HG02623 (cell line): Measurements from ENCODE around the gene BRMS1L.
"Not testable (repeated sequence)": the region's sequence is repeated elsewhere in the genome, so short reads cannot be mapped to it uniquely, and the experiment has no call there.

Source experiments
- ATAC-seq: cut with Tn5 transposase; IDR thresholded peaks from one replicate; pipeline ENCODE4 v1.9.1; 2021; ENCODE audit warnings: moderate library complexity; ENCODE audit not compliant: unreplicated experiment

BRMS1L gene, protein sequence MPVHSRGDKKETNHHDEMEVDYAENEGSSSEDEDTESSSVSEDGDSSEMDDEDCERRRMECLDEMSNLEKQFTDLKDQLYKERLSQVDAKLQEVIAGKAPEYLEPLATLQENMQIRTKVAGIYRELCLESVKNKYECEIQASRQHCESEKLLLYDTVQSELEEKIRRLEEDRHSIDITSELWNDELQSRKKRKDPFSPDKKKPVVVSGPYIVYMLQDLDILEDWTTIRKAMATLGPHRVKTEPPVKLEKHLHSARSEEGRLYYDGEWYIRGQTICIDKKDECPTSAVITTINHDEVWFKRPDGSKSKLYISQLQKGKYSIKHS

DNA sequence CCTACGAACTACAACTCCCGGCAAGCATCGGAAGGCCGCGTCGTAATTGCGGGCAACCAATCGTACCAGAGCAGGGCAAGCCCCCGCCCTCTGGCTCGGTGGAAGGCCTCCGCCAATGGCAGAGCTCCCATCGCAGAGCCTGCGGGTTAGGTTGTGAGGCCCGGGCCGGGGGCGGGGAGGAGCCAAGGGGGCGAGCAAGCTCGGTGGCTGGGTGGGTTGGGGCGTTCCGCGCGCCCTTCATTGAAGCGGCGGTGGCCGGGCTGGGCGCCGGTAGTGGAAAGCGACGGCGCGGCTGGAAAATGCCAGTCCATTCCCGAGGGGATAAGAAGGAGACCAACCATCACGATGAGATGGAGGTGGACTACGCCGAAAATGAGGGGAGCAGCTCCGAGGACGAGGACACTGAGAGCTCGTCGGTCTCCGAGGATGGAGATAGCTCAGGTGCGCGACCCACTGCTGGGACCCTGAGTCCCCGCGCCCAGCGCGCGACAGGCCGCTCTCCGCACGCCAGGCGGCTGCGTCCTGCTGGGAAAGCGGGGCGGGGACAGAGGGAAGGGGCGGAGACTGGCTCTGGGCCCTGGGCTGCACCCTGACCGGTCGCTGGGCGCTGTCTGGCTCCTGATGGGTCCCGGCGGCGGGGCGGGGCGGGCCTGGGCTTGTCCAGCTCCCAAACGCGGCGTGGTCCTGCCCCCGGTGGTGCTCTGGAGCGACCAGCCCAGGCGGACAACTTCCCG is at the start of gene BRMS1L:
BRMS1L (plus strand) TSS at position 121 of the 734 bp plus-strand sequence; CDS start at position 300, 179 bp downstream.
- ATAC-seq: peak; percentile 95

DNA sequence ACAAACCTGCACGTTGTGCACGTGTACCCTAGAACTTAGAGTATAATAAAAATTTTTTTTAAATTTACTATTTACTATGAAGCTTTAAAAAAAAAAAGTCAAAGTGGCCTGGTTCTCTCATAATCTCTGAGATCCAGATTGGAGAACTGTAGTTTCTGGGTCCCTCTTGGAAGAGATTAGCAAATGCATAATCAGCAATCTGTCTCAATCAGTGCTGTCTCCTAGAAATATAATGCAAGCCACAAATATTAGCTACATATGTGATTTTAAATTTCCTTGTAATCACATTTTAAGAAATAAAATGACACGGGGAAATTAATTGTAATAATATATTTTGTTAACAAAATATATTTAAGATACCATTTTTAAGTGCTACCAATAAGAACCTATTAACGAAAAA is 49.3 kb upstream of the BRMS1L start:
- ATAC-seq: no peak

DNA sequence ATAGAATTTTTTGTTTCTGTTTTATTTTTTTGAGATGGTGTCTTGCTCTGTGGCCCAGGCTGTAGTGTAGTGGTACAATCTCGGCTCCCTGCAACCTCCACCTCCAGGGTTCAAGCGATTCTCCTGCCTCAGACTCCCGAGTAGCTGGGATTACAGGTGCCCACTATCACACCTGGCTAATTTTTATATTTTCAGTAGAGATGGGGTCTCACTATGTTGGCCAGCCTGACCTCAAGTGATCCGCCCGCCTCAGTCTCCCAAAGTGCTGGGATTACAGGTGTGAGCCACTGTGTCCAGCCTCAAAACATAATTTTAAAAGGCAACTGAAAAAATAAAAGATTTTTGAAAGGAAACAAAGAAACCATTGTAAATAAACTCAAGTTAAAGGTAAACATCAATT is 48.6 kb upstream of the BRMS1L start:
- not testable (repeated sequence) for ATAC-seq

DNA sequence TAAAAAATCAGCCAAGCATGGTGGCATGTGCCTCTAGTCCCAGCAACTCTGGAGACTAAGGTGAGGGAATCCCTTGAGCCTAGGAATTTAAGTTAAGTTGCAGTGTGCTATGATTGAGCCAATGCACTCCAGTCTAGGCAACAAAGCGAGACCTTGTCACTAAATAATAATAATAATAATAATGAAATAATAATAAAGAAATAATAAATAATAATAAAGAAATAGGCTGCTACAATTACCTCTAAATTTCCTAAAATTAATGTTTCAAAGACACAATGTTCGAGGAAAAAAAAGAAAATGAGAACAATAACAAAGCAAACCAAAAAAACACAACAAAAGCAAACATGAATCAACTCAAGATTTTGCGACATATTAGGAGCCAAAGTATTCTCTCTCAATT is 46.8 kb upstream of the BRMS1L start:
- ATAC-seq: no peak

DNA sequence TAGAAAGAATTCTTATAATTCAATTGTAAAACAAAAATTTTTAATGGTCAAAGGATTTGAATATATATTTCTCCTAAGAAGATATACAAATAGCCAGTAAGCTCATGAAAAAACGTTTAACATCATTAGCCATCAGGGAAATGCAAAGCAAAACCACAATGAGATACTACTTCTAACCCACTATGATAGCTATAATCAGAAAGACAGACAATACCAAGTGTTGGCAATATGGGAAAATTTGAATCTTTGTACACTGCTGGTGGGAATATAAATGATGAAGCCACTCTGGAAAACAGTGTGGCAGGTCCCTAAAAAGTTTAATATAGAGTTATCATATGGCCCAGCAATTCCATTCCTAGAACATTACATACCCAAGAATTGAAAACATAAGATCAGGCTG is 42.4 kb upstream of the BRMS1L start:
- no peak for ATAC-seq

DNA sequence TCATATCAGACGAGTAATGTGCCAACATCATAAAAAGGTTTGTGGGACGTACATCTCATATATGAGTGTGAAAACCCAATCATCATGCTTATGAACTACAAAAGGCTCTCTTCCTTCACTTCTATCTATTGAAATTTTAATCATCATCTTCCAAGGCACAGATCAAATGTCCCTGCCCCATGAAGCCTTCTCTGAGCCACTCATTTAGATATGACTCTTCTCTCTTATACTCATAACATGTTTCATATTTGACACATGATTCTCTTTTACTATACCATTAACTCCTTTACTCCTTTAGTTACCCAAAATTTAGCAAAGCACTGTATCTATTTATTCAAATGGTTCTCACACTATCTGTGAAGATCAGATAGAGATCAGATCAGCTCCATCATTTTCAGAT is 39.3 kb upstream of the BRMS1L start:
- ATAC-seq: no peak

DNA sequence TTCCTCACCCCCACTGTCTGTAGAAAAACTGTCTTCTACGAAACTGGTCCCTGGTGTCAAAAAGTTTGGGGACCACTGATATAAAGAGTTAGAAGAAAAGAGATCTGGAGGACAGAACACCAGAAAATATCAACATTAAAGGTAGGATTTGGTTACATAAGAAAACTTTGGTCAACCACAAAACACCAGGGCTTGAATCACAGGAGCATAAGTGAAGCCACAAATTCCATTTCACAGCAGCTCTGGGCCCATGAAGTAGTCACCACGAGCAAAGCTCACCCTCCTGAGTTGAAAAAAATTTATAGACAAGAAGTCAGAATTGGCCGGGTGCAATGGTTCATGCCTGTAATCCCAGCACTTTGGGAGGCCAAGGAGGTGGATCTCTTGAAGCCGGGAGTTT is 36.5 kb upstream of the BRMS1L start:
- no peak for ATAC-seq

DNA sequence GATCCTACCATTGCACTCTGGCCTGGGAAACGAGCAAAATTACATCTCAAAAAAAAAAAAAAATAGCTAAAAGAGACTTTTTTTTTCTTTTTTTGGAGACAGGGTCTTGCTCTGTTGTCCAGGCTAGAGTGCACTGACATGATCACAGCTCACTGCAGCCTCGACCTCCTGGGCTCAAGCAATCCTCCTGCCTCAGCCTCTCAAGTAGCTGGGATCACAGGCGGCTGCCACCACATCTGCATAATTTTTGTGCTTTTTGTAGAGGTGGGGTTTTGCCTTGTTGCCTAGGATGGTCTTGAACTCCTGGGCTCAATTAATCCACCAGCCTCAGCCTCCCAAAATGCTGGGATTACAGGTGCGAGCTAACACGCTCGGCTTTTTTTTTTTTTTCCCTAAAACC is 28.3 kb upstream of the BRMS1L start:
- no peak for ATAC-seq

DNA sequence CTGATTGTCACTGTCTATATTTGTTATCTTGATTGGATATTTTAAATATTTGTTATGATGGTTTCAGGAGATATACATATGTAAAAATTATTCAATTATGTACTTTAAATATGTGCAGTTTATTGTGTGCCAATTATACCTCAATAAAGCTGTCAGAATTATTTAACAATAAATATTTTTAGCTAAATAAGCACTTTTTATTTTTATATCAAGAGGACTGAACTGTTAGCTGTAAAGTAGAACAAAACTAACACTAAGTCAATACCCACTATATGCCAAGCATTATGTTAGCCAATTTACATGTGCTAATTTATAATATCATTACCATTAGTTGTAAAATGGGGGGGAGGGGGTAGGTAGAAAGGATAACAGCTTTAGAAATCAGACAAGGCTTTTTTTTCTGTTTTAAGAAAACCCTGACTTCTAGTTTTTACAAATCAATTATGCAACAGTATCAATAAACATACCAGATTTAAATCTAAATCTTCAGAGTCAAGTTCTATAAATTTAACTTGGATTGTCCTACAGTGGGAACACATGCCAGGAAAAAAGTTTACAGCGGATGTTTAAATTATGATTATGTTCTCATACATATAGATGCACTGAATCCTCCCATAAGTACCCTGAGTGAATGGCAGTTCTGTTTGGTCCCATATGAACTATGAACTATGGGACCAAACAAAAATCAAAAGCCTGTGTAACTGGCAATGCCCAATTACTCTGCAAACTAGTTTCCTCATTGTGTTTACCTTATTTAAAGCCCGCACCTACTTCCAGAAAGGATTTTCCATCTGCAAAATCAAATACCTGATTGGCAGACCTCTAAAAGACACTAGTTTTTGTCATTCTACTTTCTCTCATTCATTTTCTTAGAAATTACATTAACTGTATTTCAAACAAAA is 19.9 kb upstream of the BRMS1L start:
- no peak for ATAC-seq

DNA sequence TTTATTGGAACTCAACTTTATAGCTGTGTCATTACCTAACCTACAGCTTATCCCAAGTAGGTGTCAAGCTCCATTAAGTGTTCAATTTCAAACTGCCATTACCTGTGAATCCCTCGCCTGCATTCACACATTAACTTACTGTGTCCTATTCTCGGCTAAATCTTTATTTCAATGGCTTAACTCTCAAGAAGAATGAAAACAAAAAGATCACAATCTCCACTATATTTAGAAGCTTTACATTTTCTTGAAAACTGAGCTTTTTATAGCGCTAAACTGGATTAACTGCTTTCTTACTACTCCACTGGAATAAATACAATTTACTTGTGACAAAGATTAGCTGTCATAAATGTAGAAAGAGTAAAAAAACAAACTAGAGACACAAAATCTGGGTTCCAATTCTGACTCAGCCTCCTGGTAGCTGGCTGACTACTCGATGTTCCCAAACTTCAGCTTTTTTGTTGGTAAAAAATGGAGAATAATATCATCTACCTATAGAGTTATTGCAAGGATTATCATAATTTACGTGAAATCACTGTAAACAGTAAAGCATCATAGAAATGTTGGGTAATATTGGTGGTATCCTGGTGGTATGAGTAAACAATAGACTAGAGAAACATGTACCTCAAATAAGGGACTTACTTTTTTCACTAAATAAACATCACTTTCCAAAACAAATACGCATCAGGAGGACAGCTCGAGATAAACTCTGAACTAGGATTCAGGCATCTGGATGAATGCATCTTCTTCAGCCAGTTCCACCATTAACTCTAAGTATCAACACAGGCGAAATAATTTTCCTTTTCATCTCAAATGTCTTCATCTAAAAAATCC is 18.8 kb upstream of the BRMS1L start:
- ATAC-seq: no peak

DNA sequence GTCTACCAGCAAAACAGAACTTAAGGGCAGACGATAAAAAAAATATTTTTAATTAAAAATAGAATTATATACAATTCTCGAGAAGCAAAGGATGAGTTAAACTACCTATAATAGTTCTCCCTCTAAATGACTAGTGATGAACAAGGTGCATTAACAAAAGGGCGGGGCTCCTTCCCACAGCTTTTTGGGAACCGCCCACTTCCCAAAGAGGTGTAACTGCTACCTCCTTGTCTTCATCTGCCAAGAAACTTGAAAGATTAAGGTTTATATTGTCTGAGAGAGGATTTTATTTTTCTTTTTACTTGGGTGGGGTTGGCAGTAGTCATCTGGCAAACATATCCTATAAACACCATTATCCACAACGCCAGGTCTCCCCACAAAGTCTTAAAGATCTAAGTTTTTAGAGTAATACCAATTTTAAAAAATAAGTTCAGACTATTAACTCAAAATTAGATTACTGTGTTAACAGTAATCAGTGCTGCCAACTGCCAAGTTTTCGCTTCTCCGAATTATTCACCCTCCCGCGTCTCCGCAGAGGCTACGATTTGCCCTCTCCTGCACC is 18.0 kb upstream of the BRMS1L start:
- ATAC-seq: no peak

DNA sequence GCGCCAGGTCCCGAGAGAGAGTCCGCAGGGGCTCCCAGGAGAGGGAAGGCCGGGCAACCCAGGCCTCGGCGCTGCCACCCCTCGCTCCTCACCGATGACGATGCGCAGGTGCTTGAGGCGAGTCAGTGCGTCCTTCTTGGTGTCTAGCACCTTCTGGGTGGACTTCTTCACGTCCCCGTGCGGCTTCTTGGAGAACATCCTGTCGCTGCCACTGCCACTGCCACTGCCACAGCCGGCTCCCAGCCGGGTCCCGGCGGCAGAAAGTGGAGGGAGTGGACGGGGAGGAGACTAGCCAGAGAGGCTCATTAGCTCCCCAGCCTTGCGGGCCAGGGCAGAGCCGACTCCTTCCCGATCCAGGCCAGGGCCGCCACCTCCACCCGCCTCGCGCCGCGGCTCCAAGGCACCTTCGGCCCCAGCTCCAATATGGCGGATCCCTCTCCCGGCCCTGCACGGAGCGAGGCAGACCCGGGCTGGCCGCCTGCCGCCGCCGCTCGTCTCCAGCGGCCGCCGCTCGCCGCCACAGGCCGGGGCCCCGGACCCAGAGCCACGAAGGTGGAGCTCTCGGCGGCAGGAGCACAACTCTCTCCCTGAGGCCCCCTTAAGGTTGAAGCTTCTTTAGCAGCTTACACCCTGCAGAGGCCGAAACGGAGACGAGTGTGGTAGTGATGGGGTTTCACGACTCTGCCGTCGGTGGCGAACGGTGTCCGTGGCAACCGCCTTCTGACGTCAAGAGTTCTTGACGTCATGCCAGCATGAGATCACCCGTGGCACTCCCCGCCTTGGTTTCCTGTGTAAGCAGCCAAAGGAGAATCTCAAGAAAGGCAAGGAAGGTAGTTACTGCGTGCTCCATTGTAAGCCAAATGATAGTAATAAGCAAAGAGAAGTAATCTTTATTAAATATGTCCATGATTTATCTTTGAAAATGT is 17.2 kb upstream of the BRMS1L start, which contains the start of gene RALGAPA1:
RALGAPA1 (minus strand) TSS at position 658 of the 926 bp plus-strand sequence; CDS start at position 198, 460 bp downstream.
- ATAC-seq: peak; percentile 97

DNA sequence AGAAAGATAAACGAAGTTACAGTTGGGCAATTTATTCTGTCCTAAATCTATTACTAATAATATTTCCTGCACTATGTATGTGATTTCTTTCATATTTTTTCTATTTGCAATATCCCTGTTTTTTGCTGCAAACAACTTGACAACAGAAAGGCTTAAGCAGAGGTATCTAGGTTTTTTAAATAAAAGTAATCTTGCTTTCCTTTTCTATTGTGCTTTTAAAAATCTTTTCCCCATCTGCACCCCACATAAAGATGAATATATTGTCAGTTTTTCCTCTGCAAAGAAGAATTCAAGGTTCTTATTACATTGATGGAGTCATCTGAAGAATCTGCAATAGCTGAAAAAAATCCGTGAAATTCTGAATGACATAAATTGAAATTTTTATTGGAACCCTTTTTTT is 16.5 kb upstream of the BRMS1L start:
- no peak for ATAC-seq

DNA sequence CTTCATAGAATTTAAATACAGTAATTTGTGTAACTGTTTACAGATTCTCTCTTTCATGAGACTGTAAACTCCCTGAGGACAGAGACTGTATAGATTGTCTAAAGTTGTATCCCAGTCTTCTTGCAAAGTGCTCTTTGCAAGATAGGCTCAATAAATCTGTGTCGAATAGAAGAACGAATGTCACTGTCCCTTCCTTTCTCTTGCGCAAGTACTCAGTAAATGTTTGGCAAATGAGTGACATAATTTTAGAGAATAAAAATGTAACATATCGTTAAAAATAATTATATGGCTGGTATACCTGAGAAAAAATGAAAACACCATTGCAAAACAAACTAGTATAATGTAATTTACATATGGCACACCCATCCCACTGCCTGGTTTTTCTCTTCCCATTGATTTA is 15.2 kb upstream of the BRMS1L start:
- no peak for ATAC-seq

DNA sequence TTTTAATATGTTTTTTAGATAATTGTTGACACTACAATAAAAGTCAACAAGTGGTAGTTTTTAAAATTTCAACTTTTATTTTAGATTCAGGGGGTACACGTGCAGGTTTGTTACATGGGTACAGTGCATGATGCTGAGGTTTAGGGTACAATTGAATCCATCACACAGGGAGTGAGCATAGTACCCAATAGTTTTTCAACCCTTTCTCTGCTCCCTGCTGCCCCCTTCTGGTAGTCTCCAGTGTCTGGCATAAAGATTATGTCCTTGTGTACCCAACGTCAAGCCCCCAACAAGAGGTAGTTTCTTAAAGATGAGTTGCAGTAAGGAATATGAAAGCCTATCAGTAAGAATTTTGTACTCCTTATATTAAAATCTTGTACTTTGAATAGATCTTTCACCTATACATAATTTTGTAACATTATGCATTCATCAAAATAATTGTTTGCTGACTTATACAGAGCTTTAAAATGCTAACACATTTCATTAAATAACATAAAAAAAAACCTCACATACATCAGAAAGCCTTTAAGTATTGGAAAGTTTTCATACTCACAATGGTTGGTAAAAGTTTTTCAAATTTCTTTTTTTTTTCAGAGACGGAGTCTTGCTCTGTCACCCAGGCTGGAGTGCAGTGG is 11.7 kb upstream of the BRMS1L start:
- ATAC-seq: peak; percentile 67

DNA sequence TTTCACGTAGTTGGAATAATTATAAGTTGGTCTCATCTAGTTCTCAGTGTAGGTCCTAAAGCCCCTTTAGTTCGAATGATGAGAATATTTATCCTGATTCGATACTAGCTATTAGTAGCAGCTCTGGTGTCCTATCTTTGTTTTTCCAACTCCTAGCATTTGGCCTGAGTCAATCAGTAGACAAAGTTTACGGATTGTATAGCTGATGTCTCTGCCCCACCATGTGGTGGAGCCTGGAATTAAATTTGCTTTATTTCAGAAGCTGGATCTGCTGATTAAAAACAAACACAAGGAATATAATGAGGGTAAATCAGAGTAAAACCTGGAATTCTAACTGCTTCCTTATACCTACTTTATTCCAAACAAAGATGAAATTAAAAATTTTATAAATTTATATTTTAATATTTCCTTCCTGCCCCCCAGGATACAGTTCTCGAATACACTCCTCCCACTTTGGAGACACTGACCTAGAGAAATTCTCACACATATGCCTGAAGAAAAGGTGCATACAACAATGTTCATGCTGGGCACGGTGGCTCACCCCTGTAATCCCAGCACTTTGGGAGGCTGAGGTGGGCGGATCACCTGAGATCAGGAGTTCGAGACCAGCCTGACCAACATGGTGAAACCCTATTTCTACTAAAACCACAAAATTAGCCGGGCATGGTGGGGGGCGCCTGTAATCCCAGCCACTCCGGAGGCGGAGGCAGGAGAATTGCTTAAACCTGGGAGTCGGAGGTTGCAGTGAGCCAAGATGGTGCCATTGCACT is 7.6 kb upstream of the BRMS1L start:
- ATAC-seq: no peak

DNA sequence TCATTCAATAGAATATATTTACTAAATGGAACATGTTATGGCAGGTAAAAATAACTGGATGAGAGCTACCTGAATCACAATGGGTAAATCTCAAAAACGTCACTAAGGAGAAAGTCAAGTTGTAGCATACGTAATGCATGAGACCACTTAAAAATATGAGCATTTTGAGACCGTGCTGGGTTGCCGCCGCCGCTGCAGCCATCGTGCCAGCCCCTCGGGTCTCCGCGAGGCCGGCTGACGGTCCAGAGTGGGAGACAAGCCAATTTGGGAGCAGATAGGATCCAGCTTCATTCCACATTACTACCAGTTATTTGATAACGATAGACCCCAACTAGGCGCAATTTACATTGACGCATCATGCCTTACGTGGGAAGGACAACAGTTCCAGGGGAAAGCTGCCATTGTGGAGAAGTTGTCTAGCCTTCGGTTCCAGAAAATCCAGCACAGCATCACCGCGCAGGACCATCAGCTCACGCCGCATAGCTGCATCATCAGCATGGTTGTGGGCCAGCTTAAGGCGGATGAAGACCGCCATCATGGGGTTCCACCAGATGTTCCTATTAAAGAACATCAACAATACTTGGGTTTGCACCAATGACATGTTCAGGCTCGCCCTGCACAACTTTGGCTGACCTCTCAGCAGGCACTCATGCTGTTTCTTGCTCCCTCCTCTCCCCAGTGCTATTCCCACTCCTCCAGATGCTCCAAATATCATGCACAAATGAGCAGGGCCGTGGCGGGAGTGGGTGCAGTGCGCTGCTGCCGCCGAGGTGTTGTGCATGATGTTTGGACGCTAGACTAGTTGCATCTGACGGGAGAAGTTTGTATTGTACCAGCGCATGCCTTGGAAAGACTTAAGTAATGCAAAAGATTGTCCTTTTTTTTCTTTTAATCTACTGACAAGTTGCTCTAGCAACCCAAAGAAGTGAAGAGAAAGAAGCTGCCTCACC is 6.3 kb upstream of the BRMS1L start:
- ATAC-seq: no peak
